Suprapubic skin (tissue), 4 donors: ENCODE measurements around the gene STK32B. TPM values are rescaled to one million over a fixed set of nuclear protein-coding genes. Genes with fewer than 3 reads are reported as not detected.

ENCODE experiments used
- DNase-seq, 2 donors: peaks; one replicate each; pipeline ENCODE4 v3.0.0-alpha.2; 2019; ENCODE audit warnings: low spot score in 2 of 2
- H3K27ac ChIP-seq: fragments of 200-600 bp; sonication (generic); one replicate; pipeline ENCODE4 v1.5.1; 2019
- H3K27me3 ChIP-seq: fragments of 200-600 bp; sonication (generic); one replicate; pipeline ENCODE4 v1.5.1; 2019
- H3K36me3 ChIP-seq: fragments of 200-600 bp; sonication (generic); one replicate; pipeline ENCODE4 v1.5.1; 2019
- H3K4me1 ChIP-seq: fragments of 200-600 bp; sonication (generic); one replicate; pipeline ENCODE4 v1.5.1; 2019
- H3K4me3 ChIP-seq: fragments of 200-600 bp; sonication (generic); one replicate; pipeline ENCODE4 v1.5.1; 2019; ENCODE audit warnings: mild to moderate bottlenecking
- H3K9me3 ChIP-seq: fragments of 200-600 bp; sonication (generic); one replicate; pipeline ENCODE4 v1.5.1; 2019
- EP300 ChIP-seq: sonication (generic); formaldehyde crosslinking; IDR thresholded peaks from one replicate; pipeline ENCODE4 v1.6.1; 2017; ENCODE audit warnings: antibody characterized with exemption
- POLR2A ChIP-seq, 2 donors: fragments of 450-650 bp; IDR thresholded peaks; one replicate each; pipeline ENCODE4 v1.6.1; 2017; ENCODE audit warnings: antibody characterized with exemption in 2 of 2, mild to moderate bottlenecking in 2 of 2, moderate library complexity in 2 of 2
- POLR2AphosphoS5 ChIP-seq, 3 donors: sonication (generic); formaldehyde crosslinking; IDR thresholded peaks; one replicate each; pipeline ENCODE4 v1.6.1; 2017; ENCODE audit warnings: antibody characterized with exemption in 3 of 3
- WGBS: methylation state at CpG from one replicate; pipeline ENCODE4 v1.1.5; 2018; 5-methylcytosine and 5-hydroxymethylcytosine counted together
- total RNA-seq, 4 donors: library from RNA; depleted of rRNA; stranded (reverse); fragments of >200 nt; gene quantifications; one replicate each; pipeline ENCODE4 v1.1.0, GENCODE V29; 2016
- TF ChIP-seq, protein P1 (sequence below), 2 donors: fragments of 200-600 bp in 1 of 2; fragments of 450-650 bp in 1 of 2; sonication (generic) in 1 of 2; IDR thresholded peaks; one replicate each; pipeline ENCODE4 v1.5.1; 2016 to 2019; ENCODE audit warnings: antibody characterized with exemption in 2 of 2, mild to moderate bottlenecking in 1 of 2, moderate library complexity in 1 of 2

Gene STK32B
- total RNA-seq, 4 donors from 2014 or later = 0.76 to 2.2 (median 1.2) TPM

DNA sequence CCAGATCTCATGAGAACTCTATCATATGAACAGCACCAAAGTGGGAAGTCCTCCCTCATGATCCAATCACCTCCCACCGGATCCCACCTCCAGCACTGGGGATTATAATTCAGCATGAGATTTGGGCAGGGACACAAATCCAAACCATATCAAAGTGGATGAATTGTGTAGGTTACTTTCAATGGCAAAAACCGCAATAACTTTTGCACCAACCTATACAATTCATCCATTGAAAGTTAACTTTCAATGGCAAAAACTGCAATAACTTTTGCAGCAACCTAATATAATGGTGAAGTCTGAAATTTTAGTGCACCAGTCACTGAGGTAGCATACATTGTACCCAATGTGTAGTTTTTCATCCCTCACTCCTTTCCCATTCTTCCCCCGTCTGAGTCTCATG, 16.6 kb downstream of the STK32B start:
- Histone ChIP-seq H3K36me3 (no peaks in the 10 kb centered on the region), H3K27me3 (no peaks in the 10 kb centered on the region), H3K4me1 (no peaks in the 10 kb centered on the region), H3K27ac (no peak overlapping the region), H3K4me3 (no peak overlapping the region), H3K9me3 (no peaks in the 10 kb centered on the region)
- 94% methylated on average over 3 of the region's 3 CpGs for WGBS
- no peak for DNase-seq
- TF ChIP-seq EP300 (no peak), POLR2AphosphoS5 (IDR thresholded peaks at IDR 0.05) (no peak), POLR2A (IDR thresholded peaks at IDR 0.05) (no peak)
- TF ChIP-seq, protein P1, sequence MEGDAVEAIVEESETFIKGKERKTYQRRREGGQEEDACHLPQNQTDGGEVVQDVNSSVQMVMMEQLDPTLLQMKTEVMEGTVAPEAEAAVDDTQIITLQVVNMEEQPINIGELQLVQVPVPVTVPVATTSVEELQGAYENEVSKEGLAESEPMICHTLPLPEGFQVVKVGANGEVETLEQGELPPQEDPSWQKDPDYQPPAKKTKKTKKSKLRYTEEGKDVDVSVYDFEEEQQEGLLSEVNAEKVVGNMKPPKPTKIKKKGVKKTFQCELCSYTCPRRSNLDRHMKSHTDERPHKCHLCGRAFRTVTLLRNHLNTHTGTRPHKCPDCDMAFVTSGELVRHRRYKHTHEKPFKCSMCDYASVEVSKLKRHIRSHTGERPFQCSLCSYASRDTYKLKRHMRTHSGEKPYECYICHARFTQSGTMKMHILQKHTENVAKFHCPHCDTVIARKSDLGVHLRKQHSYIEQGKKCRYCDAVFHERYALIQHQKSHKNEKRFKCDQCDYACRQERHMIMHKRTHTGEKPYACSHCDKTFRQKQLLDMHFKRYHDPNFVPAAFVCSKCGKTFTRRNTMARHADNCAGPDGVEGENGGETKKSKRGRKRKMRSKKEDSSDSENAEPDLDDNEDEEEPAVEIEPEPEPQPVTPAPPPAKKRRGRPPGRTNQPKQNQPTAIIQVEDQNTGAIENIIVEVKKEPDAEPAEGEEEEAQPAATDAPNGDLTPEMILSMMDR (IDR thresholded peaks at IDR 0.05) = no peak

DNA sequence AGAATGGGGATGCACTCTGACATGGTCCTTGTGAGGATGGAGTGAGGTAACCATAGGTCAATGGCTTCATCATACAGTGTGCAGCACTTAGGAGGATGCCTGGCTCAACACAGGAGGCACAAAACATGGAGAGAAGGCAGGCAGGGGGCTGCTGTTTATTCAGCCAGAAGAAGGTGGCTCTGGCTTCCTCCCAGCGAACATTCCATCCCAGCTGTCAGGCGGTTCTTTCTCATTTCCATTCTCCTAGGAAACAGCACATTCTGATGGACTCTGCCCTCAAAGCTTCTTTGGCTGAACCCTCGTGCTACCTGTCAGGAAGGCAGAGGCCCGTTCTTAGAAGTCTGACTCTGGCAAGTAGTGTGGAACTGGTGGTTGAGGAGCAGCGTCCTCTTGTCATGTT, 18.6 kb downstream of the STK32B start:
- TF ChIP-seq, protein P1 (IDR thresholded peaks at IDR 0.05) = no peak
- TF ChIP-seq POLR2AphosphoS5 (IDR thresholded peaks at IDR 0.05) (no peak), EP300 (no peak), POLR2A (IDR thresholded peaks at IDR 0.05) (no peak)
- WGBS = 82% methylated on average over 5 of the region's 5 CpGs

DNA sequence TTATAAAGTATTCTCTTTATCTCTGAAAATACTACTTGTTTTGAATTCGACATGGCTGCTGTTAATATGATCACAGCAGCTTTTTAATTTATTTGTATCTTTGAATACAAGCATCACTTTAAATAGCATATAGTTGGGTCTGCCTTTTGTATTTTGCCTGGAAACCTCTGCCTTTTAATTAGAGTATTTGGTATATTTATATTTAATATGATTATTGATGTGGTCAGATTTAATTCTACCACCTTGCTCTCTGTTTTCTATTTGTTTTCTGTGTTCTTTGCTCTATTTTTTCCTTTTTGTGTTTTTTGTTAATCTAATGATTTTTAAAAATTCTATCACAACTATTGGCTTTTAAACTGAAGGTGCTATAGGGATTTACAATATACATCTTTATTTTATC, 21.7 kb downstream of the STK32B start:
- Histone ChIP-seq H3K4me1 (no peaks in the 10 kb centered on the region), H3K4me3 (no peak overlapping the region), H3K27me3 (no peaks in the 10 kb centered on the region), H3K36me3 (no peaks in the 10 kb centered on the region), H3K9me3 (no peaks in the 10 kb centered on the region), H3K27ac (no peak overlapping the region)
- 98% methylated on average over 1 of the region's 1 CpG for WGBS
- DNase-seq = no peak
- TF ChIP-seq EP300 = no peak
- TF ChIP-seq POLR2A (IDR thresholded peaks at IDR 0.05) = no peak
- TF ChIP-seq, protein P1 (IDR thresholded peaks at IDR 0.05) = no peak
- TF ChIP-seq POLR2AphosphoS5 (IDR thresholded peaks at IDR 0.05) = no peak

More for the DNA sequence above, 18.6 kb downstream of the STK32B start:
- H3K4me1 ChIP-seq = no peaks in the 10 kb centered on the region
- H3K36me3 ChIP-seq = no peaks in the 10 kb centered on the region
- no peak overlapping the region for H3K4me3 ChIP-seq
- no peak for DNase-seq
- no peaks in the 10 kb centered on the region for H3K9me3 ChIP-seq
- no peak overlapping the region for H3K27ac ChIP-seq
- no peaks in the 10 kb centered on the region for H3K27me3 ChIP-seq

DNA sequence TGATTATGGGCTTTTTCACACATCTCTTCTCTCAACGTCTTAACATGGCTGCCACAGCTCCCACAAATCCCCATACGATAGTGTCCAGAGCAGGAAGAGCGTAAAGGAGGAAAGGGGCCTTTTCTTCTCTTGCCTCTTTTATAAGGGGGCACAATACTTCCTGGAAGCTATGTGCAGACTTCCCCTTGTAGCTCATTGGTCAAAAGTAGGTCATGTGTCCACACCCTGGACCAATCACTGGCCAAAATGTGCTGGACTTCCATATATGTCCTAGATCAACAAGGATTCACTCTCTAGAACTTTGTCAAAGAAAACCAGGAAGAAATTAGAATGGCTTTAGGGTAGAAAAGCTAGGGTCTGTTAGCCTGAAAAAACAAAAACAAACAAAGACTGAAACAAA, 26.7 kb downstream of the STK32B start:
- no peaks in the 10 kb centered on the region for H3K4me1 ChIP-seq
- no peaks in the 10 kb centered on the region for H3K36me3 ChIP-seq
- TF ChIP-seq, protein P1 (IDR thresholded peaks at IDR 0.05) = no peak
- TF ChIP-seq POLR2A (IDR thresholded peaks at IDR 0.05) = no peak
- TF ChIP-seq POLR2AphosphoS5 (IDR thresholded peaks at IDR 0.05) = no peak
- no peak for TF ChIP-seq EP300
- no peak overlapping the region for H3K4me3 ChIP-seq
- WGBS = 94% methylated on average over 3 of the region's 3 CpGs
- H3K9me3 ChIP-seq = peaks cover 9% of the 10 kb centered on the region
- no peaks in the 10 kb centered on the region for H3K27me3 ChIP-seq
- no peak for DNase-seq
- H3K27ac ChIP-seq = no peak overlapping the region

DNA sequence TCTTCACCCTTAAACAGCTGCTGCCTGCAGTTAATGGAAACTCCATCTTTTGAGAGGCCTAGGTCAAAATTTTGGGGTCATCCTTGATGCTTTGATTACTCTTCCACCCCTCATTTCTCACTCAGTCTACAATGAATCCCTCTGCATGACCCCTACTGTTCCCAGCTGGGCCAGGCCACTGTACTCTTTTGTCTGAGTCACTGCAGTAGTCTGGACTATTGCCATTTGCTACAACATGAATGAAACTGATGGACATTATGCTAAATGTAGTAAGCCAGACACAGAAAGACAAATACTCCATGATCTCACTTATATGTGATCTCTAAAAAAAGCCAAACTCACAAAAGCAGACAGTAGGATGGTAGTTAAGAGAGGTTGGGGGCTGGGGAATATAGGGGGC, 28.3 kb downstream of the STK32B start:
- no peaks in the 10 kb centered on the region for H3K36me3 ChIP-seq
- no peak overlapping the region for H3K27ac ChIP-seq
- H3K27me3 ChIP-seq = no peaks in the 10 kb centered on the region
- no peak for DNase-seq
- no peak overlapping the region for H3K4me3 ChIP-seq
- H3K9me3 ChIP-seq = peaks cover 9% of the 10 kb centered on the region
- no peaks in the 10 kb centered on the region for H3K4me1 ChIP-seq
- TF ChIP-seq, protein P1 (IDR thresholded peaks at IDR 0.05) = no peak
- TF ChIP-seq POLR2AphosphoS5 (IDR thresholded peaks at IDR 0.05) = no peak
